D721Med (cell line): ENCODE measurements around the gene C5AR1.
"Not testable (repeated sequence)": the region's sequence is repeated elsewhere in the genome, so short reads cannot be mapped to it uniquely, and the experiment has no call there.

Source experiments
- DNase-seq: peaks from one replicate; pipeline ENCODE4 v3.0.0; 2011; ENCODE audit warnings: low spot score; ENCODE audit not compliant: insufficient read length
- FAIRE-seq: peaks from 2 replicates; lab custom pipeline; 2011; peaks lifted over from hg19 to GRCh38; lab: Jason Lieb, UNC
- TF ChIP-seq, protein P1 (sequence below): IDR thresholded peaks from 2 replicates; pipeline ENCODE4 v1.5.1; 2012; ENCODE audit warnings: mild to moderate bottlenecking, control low read depth; ENCODE audit not compliant: insufficient read depth; ENCODE audit errors: missing control alignments

The C5AR1 gene

GRCh38 chr19:47362321-47362720, 52.7 kb downstream of the C5AR1 start:
- TF ChIP-seq, protein P1, sequence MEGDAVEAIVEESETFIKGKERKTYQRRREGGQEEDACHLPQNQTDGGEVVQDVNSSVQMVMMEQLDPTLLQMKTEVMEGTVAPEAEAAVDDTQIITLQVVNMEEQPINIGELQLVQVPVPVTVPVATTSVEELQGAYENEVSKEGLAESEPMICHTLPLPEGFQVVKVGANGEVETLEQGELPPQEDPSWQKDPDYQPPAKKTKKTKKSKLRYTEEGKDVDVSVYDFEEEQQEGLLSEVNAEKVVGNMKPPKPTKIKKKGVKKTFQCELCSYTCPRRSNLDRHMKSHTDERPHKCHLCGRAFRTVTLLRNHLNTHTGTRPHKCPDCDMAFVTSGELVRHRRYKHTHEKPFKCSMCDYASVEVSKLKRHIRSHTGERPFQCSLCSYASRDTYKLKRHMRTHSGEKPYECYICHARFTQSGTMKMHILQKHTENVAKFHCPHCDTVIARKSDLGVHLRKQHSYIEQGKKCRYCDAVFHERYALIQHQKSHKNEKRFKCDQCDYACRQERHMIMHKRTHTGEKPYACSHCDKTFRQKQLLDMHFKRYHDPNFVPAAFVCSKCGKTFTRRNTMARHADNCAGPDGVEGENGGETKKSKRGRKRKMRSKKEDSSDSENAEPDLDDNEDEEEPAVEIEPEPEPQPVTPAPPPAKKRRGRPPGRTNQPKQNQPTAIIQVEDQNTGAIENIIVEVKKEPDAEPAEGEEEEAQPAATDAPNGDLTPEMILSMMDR = no peak
- no peak for DNase-seq
- no peak for FAIRE-seq

DNA sequence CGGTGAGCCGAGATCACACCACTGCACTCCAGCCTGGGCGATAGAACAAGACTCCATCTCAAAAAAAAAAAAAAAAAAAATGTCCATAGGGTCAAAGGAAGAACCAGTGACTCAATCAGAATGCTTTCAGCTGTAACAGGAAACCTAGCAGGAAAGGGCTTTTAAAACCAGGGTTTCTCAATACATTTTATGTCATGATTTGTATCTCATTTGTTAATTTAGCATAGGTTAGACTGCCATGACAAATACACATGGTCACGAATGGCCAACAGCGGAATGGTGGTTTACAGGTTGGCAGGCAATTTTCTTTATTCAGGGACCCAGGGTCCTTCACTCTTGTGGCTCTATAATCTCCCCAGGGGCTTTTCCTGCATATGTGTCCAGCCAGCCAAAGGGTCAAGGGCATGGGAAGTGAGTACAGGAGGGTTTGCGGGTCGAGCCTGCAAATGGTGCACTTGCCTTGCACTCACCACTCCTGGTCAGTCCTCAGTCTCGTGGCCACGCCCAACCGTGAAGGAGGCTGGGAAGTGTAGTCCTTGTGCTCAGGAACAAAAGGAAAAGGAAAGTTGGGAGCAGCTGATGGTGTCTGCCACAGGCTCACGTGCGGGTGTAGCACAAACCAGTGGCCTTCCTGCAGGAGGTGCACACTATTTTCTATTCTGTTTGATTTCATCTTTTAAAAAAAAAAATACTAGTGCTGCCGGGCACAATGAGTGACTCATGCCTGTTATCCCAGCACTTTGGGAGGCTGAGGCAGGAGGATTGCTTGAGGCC, 54.3 kb downstream of the C5AR1 start:
- FAIRE-seq = no peak
- no peak for DNase-seq
- TF ChIP-seq, protein P1 = no peak

DNA sequence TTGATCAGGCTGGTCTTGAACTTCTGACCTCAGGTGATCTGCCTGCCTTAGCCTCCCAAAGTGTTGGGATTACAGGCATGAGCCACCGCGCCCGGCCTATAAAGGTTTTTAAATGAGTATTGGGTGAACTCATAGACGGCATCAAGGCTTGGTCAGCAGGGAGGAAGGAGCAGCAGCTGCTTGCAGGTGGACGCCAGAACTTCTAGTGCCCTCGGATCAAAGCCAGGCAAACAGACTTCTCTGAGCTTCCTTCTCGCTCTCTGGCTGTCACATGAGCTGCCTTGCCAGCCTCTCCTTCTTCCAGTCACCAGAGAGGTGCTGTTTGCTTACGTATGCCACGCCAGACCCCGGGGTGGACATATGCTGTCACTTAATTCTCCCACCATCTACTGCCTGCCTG, 55.8 kb downstream of the C5AR1 start:
- not testable (repeated sequence) for FAIRE-seq, DNase-seq

DNA sequence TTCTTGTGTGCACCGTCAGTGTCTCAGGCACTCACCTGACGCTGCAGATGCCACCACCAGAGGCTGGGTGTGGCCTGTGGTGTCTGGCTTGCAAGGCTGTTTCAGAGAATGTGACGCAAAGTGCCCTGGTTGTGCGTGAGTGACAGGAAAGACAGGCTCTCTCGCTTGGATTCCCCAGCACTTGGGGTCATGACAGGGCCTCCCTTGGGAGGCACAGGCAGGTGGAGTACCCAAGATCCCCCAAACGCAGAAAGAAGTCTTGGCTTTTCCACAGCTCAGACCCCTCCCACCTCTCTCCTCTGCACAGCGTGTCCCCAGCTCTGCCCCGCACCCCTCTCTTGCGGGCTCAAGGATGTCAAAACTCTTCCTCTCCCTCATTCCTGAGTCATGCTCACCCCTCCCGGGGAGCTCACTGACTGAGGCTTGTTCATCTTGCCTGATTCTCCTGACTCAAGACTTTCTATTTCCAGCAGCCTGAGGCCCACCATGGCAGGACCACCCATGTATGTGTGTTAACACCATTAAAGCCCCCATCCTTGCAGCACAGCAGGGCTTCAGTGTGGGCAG, 60.5 kb downstream of the C5AR1 start:
- DNase-seq (no peak), FAIRE-seq (no peak)
- TF ChIP-seq, protein P1 = no peak

DNA sequence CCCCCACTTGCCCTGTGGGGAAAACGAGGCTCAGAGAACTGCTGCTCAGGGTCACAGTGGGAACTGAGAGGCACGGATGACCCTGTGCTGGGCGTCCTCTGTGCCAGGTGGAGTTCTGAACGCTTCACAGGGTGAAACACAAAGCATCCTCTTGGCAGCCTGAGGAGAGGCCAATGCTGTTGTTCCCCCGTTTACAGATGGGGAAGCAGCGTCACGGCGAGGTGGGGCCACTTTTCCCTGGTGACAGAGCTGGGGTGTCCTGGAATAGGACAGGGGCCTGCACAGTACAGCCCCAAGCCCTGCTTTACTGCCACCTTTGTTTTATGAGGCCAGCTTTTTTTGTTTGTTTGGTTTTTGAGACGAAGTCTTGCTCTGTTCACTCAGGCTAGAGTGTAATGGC, 61.6 kb downstream of the C5AR1 start:
- FAIRE-seq (no peak), DNase-seq (no peak)
- TF ChIP-seq, protein P1 = no peak
